ENCODE data around the gene SCMH1. TPM values are rescaled to one million over a fixed set of nuclear protein-coding genes. Genes with fewer than 3 reads are reported as not detected.

The SCMH1 gene
- total RNA-seq, 1 experiment from 2014 or later = 55.9 TPM

DNA sequence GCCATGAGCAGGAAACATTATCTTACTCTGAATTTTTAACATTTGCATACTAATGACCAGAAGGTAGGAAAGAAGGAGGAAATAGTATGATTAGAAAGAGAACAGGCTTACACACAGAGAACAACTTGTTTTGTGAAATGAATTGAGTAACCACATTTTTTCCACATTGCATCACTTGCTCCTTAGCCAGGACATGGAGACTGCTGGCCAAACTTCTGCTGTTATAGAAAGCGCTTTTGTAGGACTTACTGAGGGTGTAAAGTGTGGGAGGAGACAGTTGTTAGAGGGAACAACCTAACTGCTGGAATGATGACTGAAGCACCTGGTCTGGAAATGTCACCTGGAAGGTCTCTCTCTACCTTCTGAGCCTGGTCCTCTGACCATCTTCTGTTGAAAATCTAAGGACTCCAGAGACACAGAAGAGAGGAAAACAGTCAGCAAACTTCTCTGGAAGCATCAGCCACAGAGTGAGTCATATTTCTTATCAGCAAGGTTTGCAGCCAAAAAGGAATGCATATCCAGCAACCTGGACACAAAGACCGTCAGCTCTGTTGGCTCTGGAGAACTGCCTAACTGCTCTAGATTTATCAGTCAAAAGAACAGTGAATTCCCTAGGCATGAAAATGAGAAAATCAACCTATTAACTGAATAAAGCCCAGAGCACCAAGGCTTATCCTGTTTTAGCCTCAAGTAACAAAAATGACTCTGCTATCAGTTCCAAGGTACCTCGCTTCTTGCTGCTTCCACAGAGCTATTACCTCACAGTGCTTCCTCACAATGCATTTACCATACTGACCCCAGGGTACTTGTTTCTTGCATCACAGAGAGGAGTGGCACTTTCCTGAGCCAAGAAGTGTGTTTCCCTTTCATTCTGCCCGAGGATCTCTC, 132.6 kb downstream of the SCMH1 start:
- peaks cover 36% of the 10 kb centered on the region for H3K4me1 Mint-ChIP-seq (ENCODE audit: insufficient read depth, unreplicated experiment)
- peak overlapping the region; percentile 57 for H3K4me3 Mint-ChIP-seq (ENCODE audit: unreplicated experiment)
- TF ChIP-seq CTCF (IDR thresholded peaks at IDR 0.05; ENCODE audit: unreplicated experiment) = no peak
- peak overlapping the region; percentile 76 for H3K27ac Mint-ChIP-seq (ENCODE audit: low read depth, unreplicated experiment)
- CTCF ChIA-PET = interaction anchor here (1.0 to 1.7 kb wide), 5 partner anchors 13 to 106 kb away, joined by 3 to 6 read pairs (median 4); no protein-coding TSS in a partner anchor
- intact Hi-C loops (cut with micrococcal nuclease) = loop anchor here (2.0 kb wide), 3 partner anchors 25 to 131 kb away; no protein-coding TSS in a partner anchor
- POLR2A ChIA-PET = interaction anchor here (0.8 to 3.3 kb wide), 20 partner anchors 8 to 417 kb away, joined by 3 to 23 read pairs (median 4); no protein-coding TSS in a partner anchor
- H3K36me3 Mint-ChIP-seq (ENCODE audit: insufficient read depth, unreplicated experiment) = peaks cover 10% of the 10 kb centered on the region
- DNase-seq (ENCODE audit: unreplicated experiment) = peak; percentile 96
- BruUV-seq (replicated peaks) = no TSS peak
- H3K9me3 Mint-ChIP-seq (ENCODE audit: unreplicated experiment) = no peaks in the 10 kb centered on the region
- no peaks in the 10 kb centered on the region for H3K27me3 Mint-ChIP-seq (ENCODE audit: insufficient read depth, unreplicated experiment)

GRCh38 chr1:41108696-41109275, 133.3 kb downstream of the SCMH1 start:
- Mint-ChIP-seq H3K27ac (ENCODE audit: low read depth, unreplicated experiment) (peak overlapping the region; percentile 76), H3K9me3 (ENCODE audit: unreplicated experiment) (no peaks in the 10 kb centered on the region), H3K4me3 (ENCODE audit: unreplicated experiment) (peak overlapping the region; percentile 57), H3K36me3 (ENCODE audit: insufficient read depth, unreplicated experiment) (peaks cover 10% of the 10 kb centered on the region), H3K4me1 (ENCODE audit: insufficient read depth, unreplicated experiment) (peaks cover 36% of the 10 kb centered on the region), H3K27me3 (ENCODE audit: insufficient read depth, unreplicated experiment) (no peaks in the 10 kb centered on the region)
- TF ChIP-seq CTCF (IDR thresholded peaks at IDR 0.05; ENCODE audit: unreplicated experiment) = no peak
- BruUV-seq (replicated peaks) = TSS peak; percentile 62
- ChIA-PET CTCF (interaction anchor here (1.1 to 1.7 kb wide), 3 partner anchors 15 to 105 kb away, joined by 3 to 6 read pairs (median 4); no protein-coding TSS in a partner anchor), POLR2A (interaction anchor here (0.9 to 3.3 kb wide), 11 partner anchors 11 to 416 kb away, joined by 3 to 23 read pairs (median 4); no protein-coding TSS in a partner anchor)
- intact Hi-C loops (cut with micrococcal nuclease) = loop anchor here (2.0 kb wide), 2 partner anchors 64 to 132 kb away; no protein-coding TSS in a partner anchor
- peak; percentile 41 for DNase-seq (ENCODE audit: unreplicated experiment)

- Mint-ChIP-seq H3K4me3 (ENCODE audit: unreplicated experiment) (no peak overlapping the region), H3K4me1 (ENCODE audit: insufficient read depth, unreplicated experiment) (peaks cover 19% of the 10 kb centered on the region), H3K27me3 (ENCODE audit: insufficient read depth, unreplicated experiment) (no peaks in the 10 kb centered on the region), H3K36me3 (ENCODE audit: insufficient read depth, unreplicated experiment) (no peaks in the 10 kb centered on the region), H3K9me3 (ENCODE audit: unreplicated experiment) (no peaks in the 10 kb centered on the region), H3K27ac (ENCODE audit: low read depth, unreplicated experiment) (peak overlapping the region; percentile 10)
- ChIA-PET POLR2A (interaction anchor here (1.0 kb wide), 3 partner anchors 10 to 413 kb away, joined by 3 to 4 read pairs (median 3); partner anchors contain the start of gene NFYC), CTCF (interaction anchor here (0.6 kb wide), 2 partner anchors 11 to 137 kb away, joined by 3 to 4 read pairs; no protein-coding TSS in a partner anchor)
- intact Hi-C loops (cut with micrococcal nuclease) = no loop called here
- TF ChIP-seq CTCF (IDR thresholded peaks at IDR 0.05; ENCODE audit: unreplicated experiment) = no peak
- no peak for DNase-seq (ENCODE audit: unreplicated experiment)
- BruUV-seq (replicated peaks) = no TSS peak
Measured at GRCh38 chr1:41103766-41104165, 138.3 kb downstream of the SCMH1 start.

GRCh38 chr1:41102653-41103052, 139.5 kb downstream of the SCMH1 start:
- TF ChIP-seq CTCF (IDR thresholded peaks at IDR 0.05; ENCODE audit: unreplicated experiment) = no peak
- no TSS peak for BruUV-seq (replicated peaks)
- DNase-seq (ENCODE audit: unreplicated experiment) = no peak
- Mint-ChIP-seq H3K27ac (ENCODE audit: low read depth, unreplicated experiment) (peak overlapping the region; percentile 2), H3K36me3 (ENCODE audit: insufficient read depth, unreplicated experiment) (no peaks in the 10 kb centered on the region), H3K9me3 (ENCODE audit: unreplicated experiment) (no peaks in the 10 kb centered on the region), H3K27me3 (ENCODE audit: insufficient read depth, unreplicated experiment) (no peaks in the 10 kb centered on the region), H3K4me3 (ENCODE audit: unreplicated experiment) (no peak overlapping the region), H3K4me1 (ENCODE audit: insufficient read depth, unreplicated experiment) (peaks cover 13% of the 10 kb centered on the region)
- intact Hi-C loops (cut with micrococcal nuclease) = no loop called here
- CTCF ChIA-PET = interaction anchor here (1.0 to 2.2 kb wide), 2 partner anchors 21 to 138 kb away, joined by 3 to 8 read pairs; no protein-coding TSS in a partner anchor
- POLR2A ChIA-PET = interaction anchor here (0.7 to 1.3 kb wide), 6 partner anchors 26 to 99 kb away, joined by 3 to 8 read pairs (median 4); no protein-coding TSS in a partner anchor
